HEK293 (cell line): Measurements from ENCODE around the gene ZBTB20.

Experiments
- CTCF ChIA-PET: fragments of 350-600 bp; formaldehyde crosslinking; extraction: SDS; loops from one replicate; lab custom pipeline; 2021; ENCODE audit warnings: antibody characterized with exemption; lab: Yijun Ruan, JAX
- POLR2A ChIA-PET: fragments of 300-600 bp; formaldehyde crosslinking; extraction: SDS; loops from one replicate; lab custom pipeline; 2020; ENCODE audit warnings: antibody characterized with exemption, inconsistent platforms; lab: Yijun Ruan, JAX
- H3K27ac ChIP-seq: fragments of 200-500 bp; sonication (Bioruptor generic); 2 replicates; pipeline ENCODE4 v1.5.1; 2014; ENCODE audit warnings: low read depth, low read length, control low read depth, inconsistent platforms; ENCODE audit errors: extremely low read depth
- H3K36me3 ChIP-seq, 2 experiments: fragments of 200-500 bp in 1 of 2; sonication (Bioruptor generic) in 1 of 2; 1 replicate in 1 of 2; 2 replicates in 1 of 2; pipeline ENCODE4 v1.5.1; 2014 to 2017; ENCODE audit warnings: inconsistent platforms in 2 of 2, low read length in 2 of 2; ENCODE audit not compliant: control insufficient read depth in 2 of 2, insufficient read depth in 1 of 2
- H3K4me1 ChIP-seq: fragments of 200-500 bp; sonication (Bioruptor generic); 2 replicates; pipeline ENCODE4 v1.5.1; 2014; ENCODE audit warnings: mild to moderate bottlenecking, low read length, inconsistent platforms; ENCODE audit not compliant: control insufficient read depth, insufficient read depth
- H3K4me3 ChIP-seq: 2 replicates; pipeline ENCODE4 v1.5.1; 2011; ENCODE audit warnings: low read depth, mild to moderate bottlenecking, control low read depth, low read length, moderate library complexity
- H3K9me3 ChIP-seq: fragments of 200-500 bp; sonication (Bioruptor generic); 2 replicates; pipeline ENCODE4 v1.5.1; 2014; ENCODE audit warnings: low read depth, low read length, inconsistent platforms; ENCODE audit not compliant: control insufficient read depth, insufficient read depth
- GLIS1 ChIP-seq: fragments of 450-650 bp; formaldehyde crosslinking; IDR thresholded peaks from 2 replicates; pipeline ENCODE4 v1.5.1; 2016; ENCODE audit warnings: missing biosample characterization, missing genetic modification characterization
- KLF10 ChIP-seq: fragments of 450-650 bp; IDR thresholded peaks from 2 replicates; pipeline ENCODE4 v1.5.1; 2018; ENCODE audit warnings: missing biosample characterization, mild to moderate bottlenecking, missing genetic modification characterization
- KLF7 ChIP-seq: fragments of 450-650 bp; formaldehyde crosslinking; IDR thresholded peaks from 2 replicates; pipeline ENCODE4 v1.5.1; 2016; ENCODE audit warnings: missing biosample characterization, missing genetic modification characterization, borderline replicate concordance
- PATZ1 ChIP-seq: fragments of 450-650 bp; formaldehyde crosslinking; IDR thresholded peaks from 2 replicates; pipeline ENCODE4 v1.5.1; 2016; ENCODE audit warnings: missing biosample characterization, missing genetic modification characterization
- RBAK ChIP-seq: fragments of 450-650 bp; formaldehyde crosslinking; IDR thresholded peaks from 2 replicates; pipeline ENCODE4 v1.5.1; 2016; ENCODE audit warnings: missing biosample characterization, missing genetic modification characterization
- REPIN1 ChIP-seq: fragments of 450-650 bp; formaldehyde crosslinking; IDR thresholded peaks from 2 replicates; pipeline ENCODE4 v1.5.1; 2017; ENCODE audit warnings: missing biosample characterization, missing genetic modification characterization, low read depth
- SETDB1 ChIP-seq: IDR thresholded peaks from one replicate; pipeline ENCODE4 v1.6.1; 2017; ENCODE audit warnings: mild to moderate bottlenecking, low read length, moderate library complexity, mixed read lengths; ENCODE audit not compliant: insufficient read length
- SP3 ChIP-seq: fragments of 450-650 bp; formaldehyde crosslinking; IDR thresholded peaks from 2 replicates; pipeline ENCODE4 v1.5.1; 2016; ENCODE audit warnings: missing biosample characterization, missing genetic modification characterization
- TCF7L2 ChIP-seq: IDR thresholded peaks from 2 replicates; pipeline ENCODE4 v1.6.1; 2011; ENCODE audit warnings: low read depth, mild to moderate bottlenecking, inconsistent platforms, low read length, moderate library complexity, borderline replicate concordance
- TRIM28 ChIP-seq: IDR thresholded peaks from 2 replicates; pipeline ENCODE4 v1.6.1; 2011; ENCODE audit warnings: low read length, control low read depth, borderline replicate concordance
- ZFP37 ChIP-seq: fragments of 450-650 bp; formaldehyde crosslinking; IDR thresholded peaks from 2 replicates; pipeline ENCODE4 v1.5.1; 2016; ENCODE audit warnings: missing biosample characterization, missing genetic modification characterization
- ZNF157 ChIP-seq: fragments of 450-650 bp; formaldehyde crosslinking; IDR thresholded peaks from 2 replicates; pipeline ENCODE4 v1.5.1; 2016; ENCODE audit warnings: missing biosample characterization, missing genetic modification characterization
- ZNF174 ChIP-seq: fragments of 450-650 bp; formaldehyde crosslinking; IDR thresholded peaks from 2 replicates; pipeline ENCODE4 v1.5.0; 2017; ENCODE audit warnings: missing biosample characterization, mild to moderate bottlenecking, missing genetic modification characterization
- ZNF175 ChIP-seq: fragments of 450-650 bp; formaldehyde crosslinking; IDR thresholded peaks from 2 replicates; pipeline ENCODE4 v1.5.1; 2016; ENCODE audit warnings: missing biosample characterization, missing genetic modification characterization
- ZNF214 ChIP-seq: fragments of 450-650 bp; formaldehyde crosslinking; IDR thresholded peaks from 2 replicates; pipeline ENCODE4 v1.5.1; 2017; ENCODE audit warnings: missing biosample characterization, mild to moderate bottlenecking, missing genetic modification characterization, borderline replicate concordance
- ZNF544 ChIP-seq: fragments of 450-650 bp; formaldehyde crosslinking; IDR thresholded peaks from 2 replicates; pipeline ENCODE4 v1.5.0; 2017; ENCODE audit warnings: missing biosample characterization, missing genetic modification characterization
- ZNF639 ChIP-seq: fragments of 450-650 bp; formaldehyde crosslinking; IDR thresholded peaks from 2 replicates; pipeline ENCODE4 v1.5.1; 2016; ENCODE audit warnings: missing biosample characterization, missing genetic modification characterization
- ZNF658 ChIP-seq: fragments of 450-650 bp; formaldehyde crosslinking; IDR thresholded peaks from 2 replicates; pipeline ENCODE4; 2016; ENCODE audit warnings: missing biosample characterization, missing genetic modification characterization
- ZNF837 ChIP-seq: fragments of 450-650 bp; formaldehyde crosslinking; IDR thresholded peaks from 2 replicates; pipeline ENCODE4 v1.5.1; 2016; ENCODE audit warnings: missing biosample characterization, missing genetic modification characterization
- ZNF843 ChIP-seq: fragments of 450-650 bp; formaldehyde crosslinking; IDR thresholded peaks from 2 replicates; pipeline ENCODE4 v1.5.1; 2016; ENCODE audit warnings: missing biosample characterization, missing genetic modification characterization
- TF ChIP-seq, protein P1 (sequence below): fragments of 450-650 bp; formaldehyde crosslinking; IDR thresholded peaks from 2 replicates; pipeline ENCODE4 v1.5.1; 2016; ENCODE audit warnings: missing biosample characterization, missing genetic modification characterization, borderline replicate concordance
- TF ChIP-seq, protein P2 (sequence below): fragments of 450-650 bp; formaldehyde crosslinking; IDR thresholded peaks from 2 replicates; pipeline ENCODE4 v1.5.1; 2016; ENCODE audit warnings: missing biosample characterization, missing genetic modification characterization
- TF ChIP-seq, protein P3 (sequence below): fragments of 450-650 bp; formaldehyde crosslinking; IDR thresholded peaks from 2 replicates; pipeline ENCODE4 v1.5.0; 2017; ENCODE audit warnings: missing biosample characterization, missing genetic modification characterization, borderline replicate concordance
- TF ChIP-seq, protein P4 (sequence below): IDR thresholded peaks from 2 replicates; pipeline ENCODE4 v1.6.1; 2011; ENCODE audit warnings: mild to moderate bottlenecking, low read depth, low read length, borderline replicate concordance

Gene ZBTB20

GRCh38 chr3:114380233-114380651 lies 766.8 kb downstream of the ZBTB20 start:
- TF ChIP-seq, protein P1, sequence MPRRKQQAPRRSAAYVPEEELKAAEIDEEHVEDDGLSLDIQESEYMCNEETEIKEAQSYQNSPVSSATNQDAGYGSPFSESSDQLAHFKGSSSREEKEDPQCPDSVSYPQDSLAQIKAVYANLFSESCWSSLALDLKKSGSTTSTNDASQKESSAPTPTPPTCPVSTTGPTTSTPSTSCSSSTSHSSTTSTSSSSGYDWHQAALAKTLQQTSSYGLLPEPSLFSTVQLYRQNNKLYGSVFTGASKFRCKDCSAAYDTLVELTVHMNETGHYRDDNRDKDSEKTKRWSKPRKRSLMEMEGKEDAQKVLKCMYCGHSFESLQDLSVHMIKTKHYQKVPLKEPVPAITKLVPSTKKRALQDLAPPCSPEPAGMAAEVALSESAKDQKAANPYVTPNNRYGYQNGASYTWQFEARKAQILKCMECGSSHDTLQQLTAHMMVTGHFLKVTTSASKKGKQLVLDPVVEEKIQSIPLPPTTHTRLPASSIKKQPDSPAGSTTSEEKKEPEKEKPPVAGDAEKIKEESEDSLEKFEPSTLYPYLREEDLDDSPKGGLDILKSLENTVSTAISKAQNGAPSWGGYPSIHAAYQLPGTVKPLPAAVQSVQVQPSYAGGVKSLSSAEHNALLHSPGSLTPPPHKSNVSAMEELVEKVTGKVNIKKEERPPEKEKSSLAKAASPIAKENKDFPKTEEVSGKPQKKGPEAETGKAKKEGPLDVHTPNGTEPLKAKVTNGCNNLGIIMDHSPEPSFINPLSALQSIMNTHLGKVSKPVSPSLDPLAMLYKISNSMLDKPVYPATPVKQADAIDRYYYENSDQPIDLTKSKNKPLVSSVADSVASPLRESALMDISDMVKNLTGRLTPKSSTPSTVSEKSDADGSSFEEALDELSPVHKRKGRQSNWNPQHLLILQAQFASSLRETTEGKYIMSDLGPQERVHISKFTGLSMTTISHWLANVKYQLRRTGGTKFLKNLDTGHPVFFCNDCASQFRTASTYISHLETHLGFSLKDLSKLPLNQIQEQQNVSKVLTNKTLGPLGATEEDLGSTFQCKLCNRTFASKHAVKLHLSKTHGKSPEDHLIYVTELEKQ (tag by site-specific recombination), result no peak
- no peak for TF ChIP-seq ZNF175 (tag by site-specific recombination)
- no peak for TF ChIP-seq GLIS1 (tag by site-specific recombination)
- TF ChIP-seq KLF7 (tag by site-specific recombination), result no peak
- TF ChIP-seq ZNF639 (tag by site-specific recombination), result no peak
- TF ChIP-seq, protein P2, sequence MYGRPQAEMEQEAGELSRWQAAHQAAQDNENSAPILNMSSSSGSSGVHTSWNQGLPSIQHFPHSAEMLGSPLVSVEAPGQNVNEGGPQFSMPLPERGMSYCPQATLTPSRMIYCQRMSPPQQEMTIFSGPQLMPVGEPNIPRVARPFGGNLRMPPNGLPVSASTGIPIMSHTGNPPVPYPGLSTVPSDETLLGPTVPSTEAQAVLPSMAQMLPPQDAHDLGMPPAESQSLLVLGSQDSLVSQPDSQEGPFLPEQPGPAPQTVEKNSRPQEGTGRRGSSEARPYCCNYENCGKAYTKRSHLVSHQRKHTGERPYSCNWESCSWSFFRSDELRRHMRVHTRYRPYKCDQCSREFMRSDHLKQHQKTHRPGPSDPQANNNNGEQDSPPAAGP, result no peak
- no peak for TF ChIP-seq ZFP37 (tag by site-specific recombination)
- no peak for TF ChIP-seq RBAK (tag by site-specific recombination)
- TF ChIP-seq SP3 (tag by site-specific recombination), result no peak
- TF ChIP-seq ZNF837 (tag by site-specific recombination), result no peak
- TF ChIP-seq, all 188 proteins: peak for 0
- Histone ChIP-seq H3K4me1 (no peaks in the 10 kb centered on the region), H3K36me3 (peaks cover 0 to 27% of the 10 kb centered on the region in 2 experiments; a peak in 1 of 3 replicates), H3K9me3 (no peaks in the 10 kb centered on the region), H3K4me3 (no peak overlapping the region), H3K27ac (no peak overlapping the region)
- CTCF ChIA-PET, result interaction anchor here (0.6 to 1.6 kb wide), 2 partner anchors 17 to 39 kb away, joined by 3 to 12 read pairs; no protein-coding TSS in a partner anchor
- POLR2A ChIA-PET, result no interaction called here

DNA sequence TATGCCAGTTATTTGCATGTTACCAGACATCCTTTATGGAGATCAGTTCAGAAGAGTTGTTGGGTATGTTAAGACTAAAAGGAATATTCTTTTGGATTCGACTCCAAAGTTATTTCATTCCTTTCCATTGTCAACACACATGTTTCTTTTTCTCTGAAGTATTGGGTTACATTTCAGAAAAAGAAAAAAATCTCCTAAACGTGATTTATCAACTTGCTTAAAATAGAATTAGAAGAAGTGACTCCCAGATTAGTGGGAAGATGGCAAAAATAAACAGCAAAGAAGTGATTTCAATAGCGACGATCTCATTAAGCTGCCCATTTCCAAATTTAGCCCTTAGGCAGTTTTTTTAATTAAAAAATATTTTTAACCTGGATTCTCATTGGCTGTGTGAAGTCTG lies 767.8 kb downstream of the ZBTB20 start:
- POLR2A ChIA-PET, result no interaction called here
- TF ChIP-seq TRIM28 (no peak), ZNF157 (tag by site-specific recombination) (no peak), ZNF544 (no peak), PATZ1 (tag by site-specific recombination) (no peak), ZNF843 (no peak), ZNF174 (tag by site-specific recombination) (no peak), SETDB1 (no peak), REPIN1 (tag by site-specific recombination) (no peak), ZNF658 (tag by site-specific recombination) (no peak), KLF10 (tag by site-specific recombination) (no peak), ZNF214 (no peak), TCF7L2 (no peak)
- TF ChIP-seq, protein P3, sequence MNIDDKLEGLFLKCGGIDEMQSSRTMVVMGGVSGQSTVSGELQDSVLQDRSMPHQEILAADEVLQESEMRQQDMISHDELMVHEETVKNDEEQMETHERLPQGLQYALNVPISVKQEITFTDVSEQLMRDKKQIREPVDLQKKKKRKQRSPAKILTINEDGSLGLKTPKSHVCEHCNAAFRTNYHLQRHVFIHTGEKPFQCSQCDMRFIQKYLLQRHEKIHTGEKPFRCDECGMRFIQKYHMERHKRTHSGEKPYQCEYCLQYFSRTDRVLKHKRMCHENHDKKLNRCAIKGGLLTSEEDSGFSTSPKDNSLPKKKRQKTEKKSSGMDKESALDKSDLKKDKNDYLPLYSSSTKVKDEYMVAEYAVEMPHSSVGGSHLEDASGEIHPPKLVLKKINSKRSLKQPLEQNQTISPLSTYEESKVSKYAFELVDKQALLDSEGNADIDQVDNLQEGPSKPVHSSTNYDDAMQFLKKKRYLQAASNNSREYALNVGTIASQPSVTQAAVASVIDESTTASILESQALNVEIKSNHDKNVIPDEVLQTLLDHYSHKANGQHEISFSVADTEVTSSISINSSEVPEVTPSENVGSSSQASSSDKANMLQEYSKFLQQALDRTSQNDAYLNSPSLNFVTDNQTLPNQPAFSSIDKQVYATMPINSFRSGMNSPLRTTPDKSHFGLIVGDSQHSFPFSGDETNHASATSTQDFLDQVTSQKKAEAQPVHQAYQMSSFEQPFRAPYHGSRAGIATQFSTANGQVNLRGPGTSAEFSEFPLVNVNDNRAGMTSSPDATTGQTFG, result no peak
- TF ChIP-seq, protein P4, sequence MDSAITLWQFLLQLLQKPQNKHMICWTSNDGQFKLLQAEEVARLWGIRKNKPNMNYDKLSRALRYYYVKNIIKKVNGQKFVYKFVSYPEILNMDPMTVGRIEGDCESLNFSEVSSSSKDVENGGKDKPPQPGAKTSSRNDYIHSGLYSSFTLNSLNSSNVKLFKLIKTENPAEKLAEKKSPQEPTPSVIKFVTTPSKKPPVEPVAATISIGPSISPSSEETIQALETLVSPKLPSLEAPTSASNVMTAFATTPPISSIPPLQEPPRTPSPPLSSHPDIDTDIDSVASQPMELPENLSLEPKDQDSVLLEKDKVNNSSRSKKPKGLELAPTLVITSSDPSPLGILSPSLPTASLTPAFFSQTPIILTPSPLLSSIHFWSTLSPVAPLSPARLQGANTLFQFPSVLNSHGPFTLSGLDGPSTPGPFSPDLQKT, result no peak
- TF ChIP-seq, all 188 proteins: peak for 0
- CTCF ChIA-PET, result no interaction called here

More for the DNA sequence above, 767.8 kb downstream of the ZBTB20 start:
- no peaks in the 10 kb centered on the region for H3K9me3 ChIP-seq
- no peak overlapping the region for H3K27ac ChIP-seq
- H3K4me3 ChIP-seq, result no peak overlapping the region
- H3K4me1 ChIP-seq, result no peaks in the 10 kb centered on the region
- peaks cover 0 to 27% of the 10 kb centered on the region in 2 experiments; a peak in 1 of 3 replicates for H3K36me3 ChIP-seq
